ENCODE measurements around the gene RFT1. TPM values are rescaled to one million over a fixed set of nuclear protein-coding genes. Genes with fewer than 3 reads are reported as not detected.

Gene RFT1
- total RNA-seq, 1 experiment from 2014 or later, result 35.7 TPM

DNA sequence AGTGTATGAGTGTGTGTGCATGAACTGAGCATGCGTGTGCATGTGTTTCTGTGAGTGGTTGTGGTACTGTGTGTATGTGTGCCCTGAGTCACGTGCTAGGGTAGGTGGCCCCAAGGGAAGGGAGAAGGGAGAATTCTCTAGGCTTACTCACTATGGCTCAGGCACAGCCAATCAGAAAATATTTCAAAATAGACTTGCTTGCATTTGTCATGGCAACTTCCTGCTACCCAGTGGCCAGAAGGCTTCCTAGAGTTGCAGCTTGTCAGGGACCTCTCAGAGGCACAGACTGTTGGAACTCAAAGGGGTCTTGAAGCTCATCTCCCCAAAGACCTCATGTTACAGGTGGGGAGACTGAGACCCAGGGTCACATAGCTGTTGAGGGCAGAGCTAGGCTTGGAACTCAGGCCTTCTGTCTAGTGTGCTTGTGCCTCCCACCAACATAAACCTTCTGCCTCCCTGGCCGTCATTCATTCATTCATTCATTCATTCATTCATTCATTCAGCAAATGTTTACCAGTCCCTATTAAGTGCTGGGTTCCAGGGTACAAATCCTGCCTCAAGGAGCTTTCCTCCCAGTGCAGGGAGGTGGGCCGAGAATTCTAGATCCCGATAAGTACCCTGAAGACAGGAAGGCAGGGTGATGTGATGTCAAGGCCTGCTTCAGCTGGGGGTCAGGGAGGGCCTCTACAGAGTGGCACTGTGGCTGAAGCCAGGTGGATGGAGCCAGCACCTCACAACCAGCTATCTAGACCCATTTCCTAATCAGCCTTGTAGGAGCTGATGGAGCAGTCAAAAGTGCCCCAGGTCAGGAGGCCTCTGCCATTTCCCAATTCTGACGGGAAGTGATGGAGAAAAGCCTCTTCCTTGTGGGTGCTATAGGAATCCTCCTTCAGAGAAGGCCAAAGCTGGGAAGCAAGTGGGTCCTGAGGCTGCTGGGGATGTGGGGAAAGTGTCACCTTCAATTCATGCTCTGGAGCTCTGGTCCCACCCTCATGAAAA is 10.9 kb upstream of the RFT1 start:
- no TSS peak for BruUV-seq (replicated peaks)
- ChIA-PET CTCF (no interaction called here), POLR2A (no interaction called here)
- no peak for DNase-seq
- no peak overlapping the region for H3K27ac Mint-ChIP-seq (ENCODE audit: unreplicated experiment)
- H3K4me1 Mint-ChIP-seq (ENCODE audit: low read depth, unreplicated experiment), result peaks cover 20% of the 10 kb centered on the region
- intact Hi-C loops (cut with micrococcal nuclease; ENCODE audit: unreplicated experiment), result no loop called here
- TF ChIP-seq, protein P1, sequence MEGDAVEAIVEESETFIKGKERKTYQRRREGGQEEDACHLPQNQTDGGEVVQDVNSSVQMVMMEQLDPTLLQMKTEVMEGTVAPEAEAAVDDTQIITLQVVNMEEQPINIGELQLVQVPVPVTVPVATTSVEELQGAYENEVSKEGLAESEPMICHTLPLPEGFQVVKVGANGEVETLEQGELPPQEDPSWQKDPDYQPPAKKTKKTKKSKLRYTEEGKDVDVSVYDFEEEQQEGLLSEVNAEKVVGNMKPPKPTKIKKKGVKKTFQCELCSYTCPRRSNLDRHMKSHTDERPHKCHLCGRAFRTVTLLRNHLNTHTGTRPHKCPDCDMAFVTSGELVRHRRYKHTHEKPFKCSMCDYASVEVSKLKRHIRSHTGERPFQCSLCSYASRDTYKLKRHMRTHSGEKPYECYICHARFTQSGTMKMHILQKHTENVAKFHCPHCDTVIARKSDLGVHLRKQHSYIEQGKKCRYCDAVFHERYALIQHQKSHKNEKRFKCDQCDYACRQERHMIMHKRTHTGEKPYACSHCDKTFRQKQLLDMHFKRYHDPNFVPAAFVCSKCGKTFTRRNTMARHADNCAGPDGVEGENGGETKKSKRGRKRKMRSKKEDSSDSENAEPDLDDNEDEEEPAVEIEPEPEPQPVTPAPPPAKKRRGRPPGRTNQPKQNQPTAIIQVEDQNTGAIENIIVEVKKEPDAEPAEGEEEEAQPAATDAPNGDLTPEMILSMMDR (IDR thresholded peaks at IDR 0.05; ENCODE audit: insufficient read depth in 1 of 2, low read depth in 1 of 2, low read length in 1 of 2, severe bottlenecking in 1 of 2, unreplicated experiment in 1 of 2), result no peak
- H3K9me3 Mint-ChIP-seq (ENCODE audit: unreplicated experiment), result no peaks in the 10 kb centered on the region
- Histone ChIP-seq H3K9me3 (no peaks in the 10 kb centered on the region), H3K4me3 (ENCODE audit: low read depth, low read length) (no peak overlapping the region), H3K4me1 (peaks cover 14% of the 10 kb centered on the region), H3K27me3 (replicated peaks; ENCODE audit: control insufficient read depth, insufficient read depth, low read length) (no peaks in the 10 kb centered on the region), H3K36me3 (ENCODE audit: control insufficient read depth, insufficient read depth, low read length) (no peaks in the 10 kb centered on the region)
- no peaks in the 10 kb centered on the region for H3K27me3 Mint-ChIP-seq (ENCODE audit: insufficient read depth, unreplicated experiment)
- no peaks in the 10 kb centered on the region for H3K36me3 Mint-ChIP-seq (ENCODE audit: insufficient read depth, unreplicated experiment)
- H3K4me3 Mint-ChIP-seq (ENCODE audit: unreplicated experiment), result no peak overlapping the region

DNA sequence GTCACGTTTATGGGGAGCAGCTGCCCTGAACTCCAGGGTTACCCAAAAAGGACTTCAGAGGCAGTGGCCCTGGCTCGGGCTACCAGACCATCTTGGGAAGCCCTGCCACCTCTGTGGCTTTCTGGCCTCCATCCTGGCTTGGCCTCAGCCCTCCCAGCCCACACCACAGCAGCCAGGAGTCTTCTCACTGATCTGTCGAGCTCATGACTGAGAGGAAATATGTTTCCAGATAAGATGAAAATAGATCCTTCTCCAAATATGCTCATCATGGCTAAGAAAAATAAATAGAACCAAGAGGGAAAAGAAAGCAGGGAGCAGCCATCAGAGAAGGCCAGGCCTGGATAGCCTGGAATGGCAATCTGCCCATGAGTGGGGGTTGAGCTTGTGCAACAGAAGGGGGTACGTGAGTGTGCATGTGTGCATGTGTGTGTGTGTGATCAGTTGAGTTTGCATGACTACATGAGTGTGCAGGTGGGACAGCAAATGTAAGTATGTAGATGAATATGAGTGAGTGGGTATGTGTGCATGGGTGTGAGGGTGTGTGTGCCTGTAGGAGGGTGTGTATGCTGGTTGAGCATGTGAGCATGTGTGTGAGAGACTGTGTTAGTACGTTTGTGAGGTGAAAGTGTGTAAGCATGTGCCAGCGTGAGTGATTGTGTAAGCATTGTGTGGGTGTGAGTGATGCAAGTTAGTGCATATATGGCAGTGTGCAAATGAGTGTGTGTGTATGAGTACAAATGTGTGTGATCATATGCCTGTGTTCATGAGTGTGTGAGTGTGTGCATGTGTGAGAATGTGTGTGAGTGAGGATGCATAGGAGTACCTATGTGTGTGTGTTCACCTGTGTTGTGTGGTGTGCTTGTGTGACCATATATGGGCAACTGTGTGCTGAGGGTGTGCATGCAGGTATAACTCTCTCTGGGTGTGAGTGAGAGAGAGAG is 9.9 kb upstream of the RFT1 start:
- CTCF ChIA-PET, result no interaction called here

More for the DNA sequence above, 9.9 kb upstream of the RFT1 start:
- Histone ChIP-seq H3K4me1 (peaks cover 5% of the 10 kb centered on the region), H3K36me3 (ENCODE audit: control insufficient read depth, insufficient read depth, low read length) (no peaks in the 10 kb centered on the region), H3K9me3 (no peaks in the 10 kb centered on the region), H3K4me3 (ENCODE audit: low read depth, low read length) (no peak overlapping the region), H3K27me3 (replicated peaks; ENCODE audit: control insufficient read depth, insufficient read depth, low read length) (no peaks in the 10 kb centered on the region)
- no TSS peak for BruUV-seq (replicated peaks)
- TF ChIP-seq, protein P1 (IDR thresholded peaks at IDR 0.05; ENCODE audit: insufficient read depth in 1 of 2, low read depth in 1 of 2, low read length in 1 of 2, severe bottlenecking in 1 of 2, unreplicated experiment in 1 of 2), result no peak
- H3K9me3 Mint-ChIP-seq (ENCODE audit: unreplicated experiment), result no peaks in the 10 kb centered on the region
- no peak overlapping the region for H3K4me3 Mint-ChIP-seq (ENCODE audit: unreplicated experiment)
- H3K4me1 Mint-ChIP-seq (ENCODE audit: low read depth, unreplicated experiment), result peaks cover 12% of the 10 kb centered on the region
- H3K27ac Mint-ChIP-seq (ENCODE audit: unreplicated experiment), result no peak overlapping the region
- no peak for DNase-seq
- no peaks in the 10 kb centered on the region for H3K36me3 Mint-ChIP-seq (ENCODE audit: insufficient read depth, unreplicated experiment)
- intact Hi-C loops (cut with micrococcal nuclease; ENCODE audit: unreplicated experiment), result no loop called here
- no peaks in the 10 kb centered on the region for H3K27me3 Mint-ChIP-seq (ENCODE audit: insufficient read depth, unreplicated experiment)
- POLR2A ChIA-PET, result interaction anchor here (0.6 kb wide), 1 partner anchor 63 kb away, joined by 4 read pairs; no protein-coding TSS in a partner anchor

Measured in Caco-2 (cell line).